IgD-negative memory B cell (primary cell): ENCODE data around the gene COPS6. TPM values are rescaled to one million over a fixed set of nuclear protein-coding genes. Genes with fewer than 3 reads are reported as not detected.

ENCODE experiments used
- H3K27ac Mint-ChIP-seq, 3 donors: one replicate each; pipeline ENCODE4 v1.8.0; 2020 to 2022; ENCODE audit warnings: mild to moderate bottlenecking in 3 of 3, mixed read lengths in 3 of 3, moderate library complexity in 1 of 3
- H3K27me3 Mint-ChIP-seq: one replicate; pipeline ENCODE4 v1.8.0; 2021; ENCODE audit warnings: mixed read lengths
- H3K36me3 Mint-ChIP-seq: one replicate; pipeline ENCODE4 v1.8.0; 2020; ENCODE audit warnings: mild to moderate bottlenecking, mixed read lengths
- H3K4me1 Mint-ChIP-seq, 3 donors: one replicate each; pipeline ENCODE4 v1.8.0; 2020 to 2022; ENCODE audit warnings: mixed read lengths in 3 of 3, mild to moderate bottlenecking in 1 of 3
- H3K4me3 Mint-ChIP-seq, 4 donors: one replicate each; pipeline ENCODE4 v1.8.0; 2020 to 2022; ENCODE audit warnings: mild to moderate bottlenecking in 4 of 4, mixed read lengths in 4 of 4, moderate library complexity in 3 of 4
- H3K9me3 Mint-ChIP-seq, 3 donors: one replicate each; pipeline ENCODE4 v1.8.0; 2020 to 2021; ENCODE audit warnings: mixed read lengths in 3 of 3, mild to moderate bottlenecking in 1 of 3
- polyA plus RNA-seq: library from polyadenylated mRNA; unstranded; fragments of 300-500 nt; fragmentation: Illumina TruSeq; gene quantifications from one replicate; pipeline ENCODE4 v1.2.3, GENCODE V29; 2021

COPS6 gene
- polyA plus RNA-seq, 1 donor from 2014 or later, result 121 TPM

DNA sequence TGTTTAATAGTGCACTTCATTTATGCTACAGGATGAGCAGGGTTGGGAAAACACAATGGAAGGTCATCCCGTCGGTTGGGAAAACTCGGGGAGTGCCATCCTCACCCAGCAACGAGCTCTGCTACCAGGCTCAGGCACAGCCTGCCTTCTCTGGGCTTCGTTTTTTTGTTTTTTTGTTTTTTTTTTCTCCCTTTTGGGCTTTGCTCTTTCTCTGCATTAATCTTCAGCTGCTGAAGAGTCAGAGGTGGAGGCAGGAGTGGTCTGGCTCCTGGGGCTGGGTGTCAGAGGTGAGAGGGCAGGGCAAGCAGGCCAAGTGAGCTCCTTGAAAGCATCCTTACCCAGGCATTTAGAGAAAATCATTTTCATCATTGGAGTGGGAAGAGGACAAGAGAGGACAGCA lies 18.8 kb upstream of the COPS6 start:
- Mint-ChIP-seq H3K27ac (peak overlapping the region in 1 of 3 donors; percentile 62), H3K4me3 (no peak overlapping the region), H3K27me3 (no peaks in the 10 kb centered on the region), H3K4me1 (no peaks in the 10 kb centered on the region), H3K9me3 (peaks cover 7 to 23% (median 17%) of the 10 kb centered on the region in 3 donors), H3K36me3 (peaks cover 46% of the 10 kb centered on the region)

DNA sequence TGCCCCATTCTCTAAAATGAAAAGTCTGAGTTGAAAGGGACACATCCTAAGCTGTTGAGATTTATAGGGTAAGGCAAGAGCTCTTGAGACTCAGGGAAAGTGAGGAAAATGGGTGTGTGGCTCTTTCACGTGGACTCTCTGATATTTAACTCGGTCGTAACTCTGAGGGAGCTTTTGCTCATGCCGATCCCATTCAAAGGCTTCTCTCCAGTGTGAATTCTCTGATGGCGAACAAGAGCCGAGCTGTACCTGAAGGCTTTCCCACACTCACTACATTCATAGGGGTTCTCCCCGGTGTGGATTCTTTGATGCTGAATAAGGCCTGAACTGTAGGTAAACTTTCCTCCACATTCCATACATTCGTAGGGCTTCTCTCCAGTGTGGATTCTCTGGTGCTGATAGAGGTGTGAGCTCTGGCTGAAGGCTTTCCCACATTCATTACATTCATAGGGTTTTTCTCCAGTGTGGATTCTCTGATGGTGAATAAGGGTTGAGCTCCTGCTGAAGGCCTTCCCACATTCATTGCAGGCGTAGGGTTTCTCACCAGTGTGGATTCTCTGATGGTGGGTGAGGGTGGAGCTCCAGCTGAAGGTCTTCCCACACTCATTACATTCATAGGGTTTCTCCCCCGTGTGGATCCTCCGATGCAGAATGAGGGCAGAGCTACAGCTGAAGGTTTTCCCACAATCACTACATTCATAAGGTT lies 17.6 kb upstream of the COPS6 start:
- Mint-ChIP-seq H3K4me1 (peaks cover 0 to 3% (median 0%) of the 10 kb centered on the region in 3 donors), H3K36me3 (peaks cover 46% of the 10 kb centered on the region), H3K27ac (peak overlapping the region in 2 of 3 donors; percentile 39 to 42), H3K4me3 (no peak overlapping the region), H3K9me3 (peaks cover 7 to 23% (median 17%) of the 10 kb centered on the region in 3 donors), H3K27me3 (no peaks in the 10 kb centered on the region)

DNA sequence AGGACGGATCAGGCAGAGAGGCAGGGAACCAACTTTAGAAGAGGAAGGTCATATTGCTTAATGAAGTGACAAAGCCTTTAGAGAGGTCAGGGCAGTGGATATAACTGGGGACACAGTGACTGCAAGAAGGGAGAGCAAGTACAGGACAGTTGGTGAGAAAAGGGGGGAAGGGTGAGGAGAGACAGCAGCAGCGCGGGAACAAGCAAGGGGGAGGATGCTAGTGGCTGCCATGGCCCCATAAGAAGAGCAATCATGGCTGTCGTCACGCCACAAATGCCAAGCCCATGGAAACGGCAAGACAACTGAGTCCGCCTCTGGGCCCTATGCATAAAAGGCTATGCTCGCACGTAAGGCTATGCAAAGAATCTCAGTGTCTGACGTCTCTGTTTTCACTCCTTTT lies 16.3 kb upstream of the COPS6 start:
- Mint-ChIP-seq H3K27ac (no peak overlapping the region), H3K4me1 (peaks cover 0 to 3% (median 2%) of the 10 kb centered on the region in 3 donors), H3K9me3 (peaks cover 7 to 23% (median 17%) of the 10 kb centered on the region in 3 donors), H3K27me3 (no peaks in the 10 kb centered on the region), H3K4me3 (peak overlapping the region in 1 of 4 donors; percentile 6), H3K36me3 (peaks cover 46% of the 10 kb centered on the region)

DNA sequence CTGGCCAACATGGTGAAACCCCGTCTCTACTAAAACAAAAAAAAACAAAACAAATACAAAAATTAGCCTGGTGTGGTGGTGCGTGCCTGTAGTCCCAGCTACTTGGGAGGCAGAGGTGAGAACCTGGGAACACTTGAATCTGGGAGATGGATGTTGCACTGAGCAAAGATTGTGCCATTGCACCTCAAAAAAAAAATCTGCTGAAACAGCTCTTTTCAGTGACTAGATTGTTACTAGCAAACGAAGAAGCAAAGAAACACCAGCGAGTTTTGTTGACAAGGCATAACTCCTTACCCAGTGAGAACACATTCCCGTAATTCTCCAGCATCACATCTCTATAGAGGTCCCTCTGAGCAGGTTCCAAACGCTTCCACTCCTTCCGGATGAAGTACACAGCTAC lies 13.9 kb upstream of the COPS6 start:
- H3K4me3 Mint-ChIP-seq, result no peak overlapping the region
- peaks cover 6% of the 10 kb centered on the region in 3 donors for H3K4me1 Mint-ChIP-seq
- H3K27me3 Mint-ChIP-seq, result no peaks in the 10 kb centered on the region
- H3K9me3 Mint-ChIP-seq, result peaks cover 7 to 23% (median 17%) of the 10 kb centered on the region in 3 donors
- no peak overlapping the region for H3K27ac Mint-ChIP-seq
- peaks cover 39% of the 10 kb centered on the region for H3K36me3 Mint-ChIP-seq

DNA sequence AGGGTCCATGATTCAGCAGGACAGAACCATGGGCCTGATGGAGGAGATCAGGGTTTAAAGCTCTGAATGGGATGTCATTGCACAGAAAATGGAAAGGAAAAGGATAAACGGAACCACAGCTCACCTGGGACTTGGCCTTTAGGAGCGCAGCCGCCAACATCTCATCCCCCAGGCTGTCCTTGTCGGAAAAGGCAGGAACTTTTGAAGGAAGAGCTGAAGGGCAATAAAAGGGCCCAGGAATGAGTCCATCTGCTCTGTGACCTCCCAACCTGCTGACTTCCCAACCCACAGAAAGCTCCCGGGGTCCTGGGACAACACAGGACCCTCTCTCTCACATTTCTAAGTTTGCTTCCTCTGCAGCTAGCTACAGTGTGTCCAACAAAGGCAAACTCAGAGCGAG lies 13.4 kb upstream of the COPS6 start:
- Mint-ChIP-seq H3K9me3 (peaks cover 5 to 23% (median 17%) of the 10 kb centered on the region in 3 donors), H3K36me3 (peaks cover 33% of the 10 kb centered on the region), H3K4me1 (peaks cover 6 to 11% (median 10%) of the 10 kb centered on the region in 3 donors), H3K4me3 (peak overlapping the region in 1 of 4 donors; percentile 55), H3K27me3 (no peaks in the 10 kb centered on the region), H3K27ac (no peak overlapping the region)

DNA sequence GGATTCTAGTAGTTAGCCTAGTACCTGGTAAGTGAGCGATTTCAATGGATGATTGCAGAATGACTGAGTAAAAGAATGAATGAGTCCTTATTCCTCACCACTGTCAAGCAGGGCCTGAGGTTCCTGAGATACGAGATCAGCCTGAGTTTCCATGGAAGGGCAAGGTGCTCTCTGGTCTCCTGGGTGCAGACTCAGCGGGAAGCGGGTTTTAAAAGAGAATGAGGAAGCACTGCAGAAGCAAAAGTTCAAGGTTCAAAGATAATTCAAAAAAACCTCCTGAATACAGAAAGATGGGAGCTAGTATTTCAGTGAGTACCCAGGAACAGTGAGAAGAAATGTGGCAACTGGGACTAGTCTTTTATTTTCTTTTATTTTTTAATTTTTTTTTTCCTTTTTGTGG lies 11.6 kb upstream of the COPS6 start:
- Mint-ChIP-seq H3K27ac (peak overlapping the region in 2 of 3 donors; percentile 39 to 69), H3K4me3 (peak overlapping the region in 1 of 4 donors; percentile 69), H3K27me3 (no peaks in the 10 kb centered on the region), H3K36me3 (peaks cover 17% of the 10 kb centered on the region), H3K9me3 (peaks cover 3 to 7% (median 4%) of the 10 kb centered on the region in 3 donors), H3K4me1 (peaks cover 16 to 19% (median 17%) of the 10 kb centered on the region in 3 donors)

DNA sequence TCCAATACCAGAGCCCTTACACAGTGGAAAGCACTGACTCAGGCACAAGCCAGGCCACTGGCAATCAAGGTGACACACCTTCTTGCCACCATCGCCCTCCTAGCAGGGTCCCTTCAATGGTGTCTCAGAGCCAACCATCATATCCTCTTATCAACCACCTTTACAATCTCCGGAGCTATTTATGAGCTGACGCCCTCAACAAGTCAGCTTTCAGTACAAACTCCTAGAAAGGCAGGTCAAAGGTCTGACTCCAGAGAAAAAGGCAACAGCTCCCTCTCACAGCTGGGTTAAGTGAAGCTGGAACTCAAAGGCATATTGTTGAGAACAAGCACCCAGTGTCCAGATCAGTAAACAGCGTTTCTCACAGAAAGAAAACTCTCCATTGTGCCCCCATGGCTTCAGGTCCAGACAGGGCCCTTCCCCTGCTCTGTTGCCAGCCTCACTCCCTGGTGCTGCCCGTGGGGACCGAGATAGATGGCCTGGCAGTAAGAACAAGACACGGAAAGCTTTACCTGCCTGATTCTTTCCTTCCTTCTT lies 9.7 kb upstream of the COPS6 start:
- peaks cover 7% of the 10 kb centered on the region for H3K36me3 Mint-ChIP-seq
- H3K4me1 Mint-ChIP-seq, result peaks cover 24 to 25% (median 24%) of the 10 kb centered on the region in 3 donors
- H3K4me3 Mint-ChIP-seq, result peak overlapping the region in 3 of 4 donors; percentile 36 to 78 (median 70)
- no peaks in the 10 kb centered on the region for H3K9me3 Mint-ChIP-seq
- no peaks in the 10 kb centered on the region for H3K27me3 Mint-ChIP-seq
- peak overlapping the region in 1 of 3 donors; percentile 69 for H3K27ac Mint-ChIP-seq

DNA sequence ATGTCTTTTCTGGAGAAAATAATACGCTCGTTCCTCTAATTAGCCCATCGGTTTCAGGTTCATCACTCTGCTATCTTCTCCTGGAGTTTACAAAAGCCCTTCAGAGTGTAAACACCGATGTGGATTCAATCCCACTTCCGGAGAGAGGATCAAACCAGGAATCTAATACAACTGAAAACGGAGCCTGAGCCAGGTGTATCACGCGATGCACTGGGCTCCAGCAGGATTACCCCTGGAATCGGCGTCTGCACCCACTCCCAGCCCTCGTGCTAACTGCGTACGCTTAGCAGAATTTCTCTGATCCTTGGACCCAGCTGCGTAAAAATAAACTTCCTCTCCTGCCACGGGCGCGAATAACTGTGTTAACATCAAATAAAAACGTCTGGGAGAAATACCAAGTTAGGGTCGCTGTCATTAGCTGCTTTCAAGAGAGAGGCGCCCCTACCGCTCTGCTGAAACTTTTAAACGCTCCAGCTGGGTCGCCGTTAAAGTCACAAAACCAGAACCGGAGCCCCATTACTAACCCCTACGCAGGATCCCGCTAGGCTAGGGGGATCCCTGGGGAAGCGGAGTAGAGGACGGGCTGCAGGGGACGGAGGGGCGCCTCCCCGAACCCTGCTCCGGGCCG lies 7.7 kb upstream of the COPS6 start:
- Mint-ChIP-seq H3K9me3 (no peaks in the 10 kb centered on the region), H3K27ac (peak overlapping the region; percentile 88 to 98 (median 93)), H3K36me3 (no peaks in the 10 kb centered on the region), H3K4me1 (peaks cover 21 to 26% (median 25%) of the 10 kb centered on the region in 3 donors), H3K4me3 (peak overlapping the region; percentile 78 to 96 (median 94)), H3K27me3 (no peaks in the 10 kb centered on the region)

DNA sequence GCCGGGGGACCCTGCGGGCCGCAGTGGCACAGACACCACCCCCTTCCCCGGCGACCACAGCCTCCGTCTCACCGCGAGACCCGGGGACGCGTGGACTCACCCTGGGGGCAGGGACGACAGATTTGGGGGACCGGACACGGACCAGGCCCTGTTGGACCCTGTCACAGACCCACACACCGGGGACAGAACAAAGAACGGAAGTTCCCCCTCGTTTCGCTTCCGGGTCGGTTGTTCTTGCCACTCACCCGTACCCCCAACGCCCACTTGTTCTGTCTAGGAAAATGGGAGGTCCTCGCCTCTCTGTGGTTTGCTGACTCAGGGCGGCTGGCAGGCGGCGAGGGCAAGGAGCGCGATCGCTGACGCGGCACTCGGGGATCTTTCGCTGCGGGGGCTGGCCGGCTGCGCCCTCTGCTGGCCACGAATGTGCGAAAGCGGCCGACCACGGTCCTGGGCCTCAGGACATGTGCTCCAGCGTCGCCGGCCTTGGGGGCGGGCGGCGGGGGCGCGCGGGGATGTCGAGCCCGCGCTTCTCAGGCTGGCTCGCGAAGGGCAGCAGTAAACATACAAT lies 7.2 kb upstream of the COPS6 start, which contains the start of gene ZNF3:
ZNF3 (minus strand) TSS at position 189 of the 568 bp plus-strand sequence. CDS start 4,366 bp downstream, outside the sequence.
- H3K27me3 Mint-ChIP-seq, result no peaks in the 10 kb centered on the region
- no peaks in the 10 kb centered on the region for H3K9me3 Mint-ChIP-seq
- H3K36me3 Mint-ChIP-seq, result no peaks in the 10 kb centered on the region
- peak within 1 kb of the TSS; percentile 78 to 96 (median 94) for H3K4me3 Mint-ChIP-seq
- peaks cover 21 to 26% (median 25%) of the 10 kb centered on the region in 3 donors for H3K4me1 Mint-ChIP-seq
- peak within 1 kb of the TSS; percentile 93 to 98 (median 97) for H3K27ac Mint-ChIP-seq

DNA sequence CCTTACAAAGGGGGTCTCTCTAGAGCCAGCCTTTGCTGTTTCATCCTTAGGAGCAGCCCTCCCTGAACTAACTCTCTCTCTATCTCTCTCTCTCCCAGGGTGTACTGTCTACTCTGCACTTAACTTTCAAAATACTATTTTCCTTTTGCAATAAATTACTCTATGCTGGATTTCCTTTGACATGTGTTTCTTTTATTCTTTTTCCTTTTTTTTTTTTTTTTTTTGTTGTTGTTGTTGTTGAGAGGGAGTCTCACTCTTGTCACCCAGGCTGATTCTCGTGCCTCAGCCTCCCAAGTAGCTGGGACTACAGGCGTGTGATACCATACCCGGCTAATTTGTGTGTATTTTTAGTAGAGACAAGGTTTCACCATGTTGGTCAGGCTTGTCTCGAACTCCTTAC lies 5.8 kb upstream of the COPS6 start:
- peak overlapping the region; percentile 78 to 96 (median 94) for H3K4me3 Mint-ChIP-seq
- peaks cover 21 to 29% (median 24%) of the 10 kb centered on the region in 3 donors for H3K4me1 Mint-ChIP-seq
- peak overlapping the region; percentile 93 to 98 (median 97) for H3K27ac Mint-ChIP-seq
- no peaks in the 10 kb centered on the region for H3K36me3 Mint-ChIP-seq
- H3K27me3 Mint-ChIP-seq, result no peaks in the 10 kb centered on the region
- H3K9me3 Mint-ChIP-seq, result no peaks in the 10 kb centered on the region

DNA sequence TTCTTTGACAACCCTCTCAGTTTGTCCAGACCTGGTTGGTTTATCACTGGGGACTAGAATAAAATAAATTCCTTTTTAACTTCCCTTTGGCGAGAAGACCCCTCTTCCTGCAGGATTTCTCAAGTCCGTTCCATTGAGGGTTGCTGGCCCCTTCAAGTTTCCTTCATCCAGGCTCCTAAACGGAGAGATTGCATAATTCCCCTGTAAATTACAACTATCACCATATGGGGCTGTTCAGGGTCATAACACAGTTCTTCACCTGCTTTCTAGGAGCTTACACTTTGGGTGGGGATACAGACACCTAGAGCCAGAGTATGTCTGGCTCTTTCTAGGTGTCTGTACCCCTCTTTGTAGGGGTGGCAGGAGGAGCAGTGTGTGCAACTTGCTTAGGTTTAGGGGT lies 3.3 kb upstream of the COPS6 start:
- H3K27me3 Mint-ChIP-seq, result peaks cover 2% of the 10 kb centered on the region
- H3K4me1 Mint-ChIP-seq, result peaks cover 24 to 31% (median 26%) of the 10 kb centered on the region in 3 donors
- peak overlapping the region in 2 of 3 donors; percentile 10 to 99 for H3K27ac Mint-ChIP-seq
- peak overlapping the region in 2 of 4 donors; percentile 17 to 76 for H3K4me3 Mint-ChIP-seq
- H3K9me3 Mint-ChIP-seq, result no peaks in the 10 kb centered on the region
- H3K36me3 Mint-ChIP-seq, result no peaks in the 10 kb centered on the region

DNA sequence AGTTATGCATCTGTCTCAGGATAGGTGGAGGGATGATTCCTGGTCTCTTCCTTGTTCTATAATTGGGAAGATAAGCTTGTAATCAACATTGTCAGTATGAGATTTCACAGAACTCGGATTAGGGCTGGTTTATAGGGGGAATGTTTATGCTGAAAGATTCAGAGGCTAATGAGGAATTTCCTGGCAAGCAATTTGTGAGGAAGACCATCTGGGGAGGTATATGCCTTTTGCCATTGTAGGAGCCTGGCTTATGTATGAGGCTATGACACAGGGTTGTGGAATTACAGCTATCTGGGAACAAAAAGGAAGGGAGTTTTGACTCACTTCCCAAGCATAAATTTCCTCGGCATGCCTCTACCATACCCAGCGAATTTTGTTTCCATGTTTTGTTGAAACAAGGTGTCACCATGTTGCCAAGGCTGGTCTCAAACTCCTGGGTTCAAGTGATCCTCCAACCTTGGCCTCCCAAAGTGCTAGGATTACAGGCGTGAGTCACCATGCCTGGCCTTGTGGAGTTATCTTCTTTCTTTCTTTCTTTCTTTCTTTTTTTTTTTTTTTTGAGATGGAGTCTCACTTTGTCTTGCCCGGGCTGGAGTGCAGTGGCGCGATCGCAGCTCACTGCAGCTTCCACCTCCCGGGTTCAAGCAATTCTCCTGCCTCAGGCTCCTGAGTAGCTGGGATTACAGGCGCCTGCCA lies 1.6 kb upstream of the COPS6 start:
- peak overlapping the region; percentile 2 to 99 (median 94) for H3K27ac Mint-ChIP-seq
- no peaks in the 10 kb centered on the region for H3K36me3 Mint-ChIP-seq
- peak overlapping the region; percentile 3 to 95 (median 58) for H3K4me3 Mint-ChIP-seq
- H3K27me3 Mint-ChIP-seq, result peaks cover 2% of the 10 kb centered on the region
- H3K9me3 Mint-ChIP-seq, result no peaks in the 10 kb centered on the region
- peaks cover 18 to 22% (median 21%) of the 10 kb centered on the region in 3 donors for H3K4me1 Mint-ChIP-seq

DNA sequence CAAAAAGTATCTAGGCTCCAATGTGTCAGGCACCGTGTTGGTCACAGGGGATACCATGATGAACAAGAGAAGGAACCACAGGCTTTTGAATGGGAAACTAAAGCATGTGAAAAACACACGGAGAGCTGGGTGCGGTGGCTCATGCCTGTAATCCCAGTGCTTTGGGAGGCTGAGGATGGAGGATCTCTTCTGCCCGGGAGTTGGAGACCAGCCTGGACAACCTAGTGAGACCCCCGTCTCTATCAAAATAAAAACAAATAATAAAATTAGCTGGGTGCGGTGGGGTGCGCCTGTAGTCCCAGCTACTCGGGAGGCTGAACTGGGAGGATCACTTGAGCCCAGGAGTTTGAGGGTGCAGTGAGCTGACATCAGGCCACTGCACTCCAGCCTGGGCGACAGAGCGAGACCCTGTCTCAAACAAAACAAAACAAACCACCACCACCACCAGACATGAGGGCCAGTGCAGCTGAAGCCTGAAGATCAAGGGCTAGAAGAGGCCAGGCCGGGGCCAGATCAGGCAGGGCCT lies 611 bp upstream of the COPS6 start:
- Mint-ChIP-seq H3K36me3 (no peaks in the 10 kb centered on the region), H3K4me1 (peaks cover 10 to 20% (median 14%) of the 10 kb centered on the region in 3 donors), H3K9me3 (no peaks in the 10 kb centered on the region), H3K4me3 (peak overlapping the region; percentile 84 to 95 (median 94)), H3K27ac (peak overlapping the region; percentile 94 to 99 (median 95)), H3K27me3 (peaks cover 2% of the 10 kb centered on the region)
